ENCODE measurements around the gene ATP12A. TPM values are rescaled to one million over a fixed set of nuclear protein-coding genes. Genes with fewer than 3 reads are reported as not detected.
A peak's percentile ranks its signal among the peaks of the same experiment; 100 is the strongest.

The ATP12A gene
- total RNA-seq, 1 donor from 2014 or later, result not detected

GRCh38 chr13:24661713-24662112 is 18.5 kb upstream of the ATP12A start:
- no peak for DNase-seq
- intact Hi-C loops (cut with DNase I), result no loop called here

GRCh38 chr13:24662195-24663088 is 17.8 kb upstream of the ATP12A start:
- intact Hi-C loops (cut with DNase I), result no loop called here
- ATAC-seq (ENCODE audit: poor library complexity), result no peak
- DNase-seq, result no peak

More at GRCh38 chr13:24661713-24662112, 18.5 kb upstream of the ATP12A start:
- no peak for ATAC-seq (ENCODE audit: poor library complexity)

- DNase-seq (no peak), ATAC-seq (ENCODE audit: poor library complexity) (no peak)
- intact Hi-C loops (cut with DNase I), result no loop called here
Observed at GRCh38 chr13:24663089-24663395, 17.2 kb upstream of the ATP12A start.

GRCh38 chr13:24663586-24663985 is 16.6 kb upstream of the ATP12A start:
- no peak for ATAC-seq (ENCODE audit: poor library complexity)
- no peak for DNase-seq
- intact Hi-C loops (cut with DNase I), result no loop called here

- ATAC-seq (ENCODE audit: poor library complexity) (no peak), DNase-seq (no peak)
- intact Hi-C loops (cut with DNase I), result no loop called here
Observed at GRCh38 chr13:24664726-24665409, 15.3 kb upstream of the ATP12A start.

- DNase-seq (no peak), ATAC-seq (ENCODE audit: poor library complexity) (no peak)
- intact Hi-C loops (cut with DNase I), result no loop called here
Observed at GRCh38 chr13:24668511-24668910, 11.7 kb upstream of the ATP12A start.

GRCh38 chr13:24668955-24669582 is 11.1 kb upstream of the ATP12A start:
- no peak for DNase-seq
- intact Hi-C loops (cut with DNase I), result no loop called here
- no peak for ATAC-seq (ENCODE audit: poor library complexity)

GRCh38 chr13:24670174-24670573 is 10.0 kb upstream of the ATP12A start:
- DNase-seq (no peak), ATAC-seq (ENCODE audit: poor library complexity) (no peak)
- intact Hi-C loops (cut with DNase I), result no loop called here

- intact Hi-C loops (cut with DNase I), result no loop called here
- DNase-seq (no peak), ATAC-seq (ENCODE audit: poor library complexity) (no peak)
Observed at GRCh38 chr13:24670961-24671381, 9.2 kb upstream of the ATP12A start.

GRCh38 chr13:24671386-24672113 is 8.7 kb upstream of the ATP12A start:
- DNase-seq (no peak), ATAC-seq (ENCODE audit: poor library complexity) (peak; percentile 88)
- intact Hi-C loops (cut with DNase I), result no loop called here

GRCh38 chr13:24672141-24673132 is 7.8 kb upstream of the ATP12A start:
- intact Hi-C loops (cut with DNase I), result no loop called here
- ATAC-seq (ENCODE audit: poor library complexity) (no peak), DNase-seq (no peak)

GRCh38 chr13:24675806-24676570 is 4.2 kb upstream of the ATP12A start:
- ATAC-seq (ENCODE audit: poor library complexity) (no peak), DNase-seq (no peak)
- intact Hi-C loops (cut with DNase I), result no loop called here

- intact Hi-C loops (cut with DNase I), result no loop called here
- DNase-seq (no peak), ATAC-seq (ENCODE audit: poor library complexity) (no peak)
Observed at GRCh38 chr13:24678151-24678550, 2.1 kb upstream of the ATP12A start.

- ATAC-seq (ENCODE audit: poor library complexity), result no peak
- intact Hi-C loops (cut with DNase I), result no loop called here
- DNase-seq, result no peak
Observed at GRCh38 chr13:24679686-24680085, 522 bp upstream of the ATP12A start.

- no peak for ATAC-seq (ENCODE audit: poor library complexity)
- DNase-seq, result no peak
- intact Hi-C loops (cut with DNase I), result no loop called here
Observed at GRCh38 chr13:24680921-24681604, 855 bp downstream of the ATP12A start.

GRCh38 chr13:24681930-24682329 is 1.7 kb downstream of the ATP12A start:
- ATAC-seq (ENCODE audit: poor library complexity) (no peak), DNase-seq (no peak)
- intact Hi-C loops (cut with DNase I), result no loop called here

GRCh38 chr13:24682353-24682752 is 2.1 kb downstream of the ATP12A start:
- DNase-seq, result no peak
- no peak for ATAC-seq (ENCODE audit: poor library complexity)
- intact Hi-C loops (cut with DNase I), result no loop called here
